K562 (cell line): ENCODE data around the gene TCF4. TPM values are rescaled to one million over a fixed set of nuclear protein-coding genes. Genes with fewer than 3 reads are reported as not detected.

Source experiments
- ATAC-seq: fragments of 200-7000 bp; cut with Tn5 transposase; 3 replicates; pipeline ENCODE4 v1.9.1; 2020; ENCODE audit warnings: moderate library complexity
- BruUV-seq: library from RNA; stranded (reverse); fragments of 400-500 nt; replicated peaks from 2 replicates; lab custom pipeline; 2021; lab: Mats Ljungman, UMichigan
- CTCF ChIA-PET: fragments of 300-600 bp; formaldehyde crosslinking; extraction: SDS; loops from one replicate; lab custom pipeline; 2021; ENCODE audit warnings: low intra/inter-chr PET ratio; lab: Yijun Ruan, JAX
- POLR2A ChIA-PET: fragments of 300-600, 350-650 bp; sonication (Branson Sonifier 250); formaldehyde crosslinking; extraction: SDS; loops from one replicate; lab custom pipeline; 2021; ENCODE audit warnings: antibody characterized with exemption, inconsistent platforms; lab: Yijun Ruan, JAX
- DNase-seq, 4 experiments: peaks; one replicate each; pipeline versions ENCODE4 v3.0.0 to v3.0.0-alpha.2; 2011 to 2018; ENCODE audit warnings: low spot score in 3 of 4, mixed read lengths in 3 of 4; ENCODE audit errors: extremely low read depth in 1 of 4
- FAIRE-seq: peaks from 2 replicates; lab custom pipeline; 2011; peaks lifted over from hg19 to GRCh38; lab: Jason Lieb, UNC
- H2AFZ ChIP-seq: 2 replicates; pipeline ENCODE4 v1.6.0; 2011; ENCODE audit warnings: low read depth, low read length, control low read depth, inconsistent platforms
- H3K27ac ChIP-seq: fragments of 200-600 bp; 3 replicates; pipeline ENCODE4 v1.8.0; 2011; ENCODE audit warnings: low read depth, mild to moderate bottlenecking, control low read depth, inconsistent platforms, low read length, moderate library complexity, mixed read lengths; ENCODE audit errors: extremely low read depth
- H3K27me3 ChIP-seq, 2 experiments: fragments of 300-600 bp in 1 of 2; 2 replicates in 1 of 2; 3 replicates in 1 of 2; pipeline versions ENCODE4 v1.6.0 to v1.8.0; 2011; ENCODE audit warnings: inconsistent platforms in 2 of 2, low read length in 2 of 2, mild to moderate bottlenecking in 1 of 2, mixed read lengths in 1 of 2, moderate library complexity in 1 of 2; ENCODE audit not compliant: control insufficient read depth in 2 of 2, insufficient read depth in 2 of 2
- H3K36me3 ChIP-seq: fragments of 300-600 bp; 3 replicates; pipeline ENCODE4 v1.8.0; 2011; ENCODE audit warnings: mild to moderate bottlenecking, low read length, inconsistent platforms; ENCODE audit not compliant: control insufficient read depth, insufficient read depth
- H3K4me1 ChIP-seq, 2 experiments: fragments of 200-600 bp in 1 of 2; replicated peaks in 1 of 2; 2 replicates in 1 of 2; 3 replicates in 1 of 2; pipeline versions ENCODE4 v1.5.1 to v1.8.0; 2011; ENCODE audit warnings: inconsistent platforms in 2 of 2, low read length in 2 of 2, mild to moderate bottlenecking in 1 of 2, mixed read lengths in 1 of 2, moderate library complexity in 1 of 2; ENCODE audit not compliant: control insufficient read depth in 2 of 2, insufficient read depth in 2 of 2
- H3K4me2 ChIP-seq: 2 replicates; pipeline ENCODE4 v1.6.1; 2011; ENCODE audit warnings: low read length, control low read depth, inconsistent platforms, mixed read lengths; ENCODE audit not compliant: insufficient read depth
- H3K4me3 ChIP-seq: fragments of 200-600 bp; sonication (generic), shearing (Covaris generic); 2 replicates; pipeline ENCODE4 v1.5.1; 2016; ENCODE audit warnings: control low read depth, inconsistent platforms
- H3K79me2 ChIP-seq: fragments of 200-600 bp; 3 replicates; pipeline ENCODE4 v1.8.0; 2011; ENCODE audit warnings: low read length, inconsistent platforms; ENCODE audit not compliant: control insufficient read depth, insufficient read depth
- H3K9ac ChIP-seq, 2 experiments: 2 replicates each; pipeline versions ENCODE4 v1.6.0 to v1.6.1; 2011; ENCODE audit warnings: low read depth in 2 of 2, low read length in 2 of 2, control low read depth in 1 of 2, inconsistent platforms in 1 of 2, mild to moderate bottlenecking in 1 of 2, mixed read lengths in 1 of 2; ENCODE audit not compliant: insufficient read depth in 1 of 2
- H3K9me1 ChIP-seq: one replicate; pipeline ENCODE4 v1.6.0; 2011; ENCODE audit warnings: inconsistent platforms, mild to moderate bottlenecking, low read length, moderate library complexity; ENCODE audit not compliant: control insufficient read depth, insufficient read depth
- H3K9me3 ChIP-seq: replicated peaks from 2 replicates; pipeline ENCODE4 v1.5.1; 2011; ENCODE audit warnings: low read depth, low read length, inconsistent platforms; ENCODE audit not compliant: control insufficient read depth, insufficient read depth
- H4K20me1 ChIP-seq: replicated peaks from 2 replicates; pipeline ENCODE4 v1.6.1; 2011; ENCODE audit warnings: low read length, inconsistent platforms, mixed read lengths; ENCODE audit not compliant: control insufficient read depth, insufficient read depth
- EGR1 ChIP-seq: fragments of 450-650 bp; conservative IDR thresholded peaks from 2 replicates; pipeline ENCODE4 v1.6.1; 2017; ENCODE audit warnings: mild to moderate bottlenecking
- in situ Hi-C: fragments of 300-500 bp; cut with MboI; formaldehyde crosslinking; loops from 4 replicates; pipeline ENCODE4 v1.15.0; 2018; ENCODE audit warnings: inconsistent platforms, mixed read lengths
- intact Hi-C: fragments of 100-400 bp; cut with micrococcal nuclease; formaldehyde crosslinking; loops from 2 replicates; pipeline ENCODE4 v1.14.2; 2022
- polyA plus RNA-seq, 8 experiments: library from polyadenylated mRNA; depleted of rRNA in 4 of 8; stranded (reverse) in 5 of 8; unstranded in 3 of 8; fragments of >200 nt; fragmentation: Nextera tagmentation in 2 of 8; fragmentation: Illumina TruSeq in 1 of 8; extraction: Ambion mirVana in 2 of 8; extraction: Trizol in 1 of 8; gene quantifications; 2 replicates each; pipeline versions ENCODE4 v1.2.1 to v1.2.3, GENCODE V29; 2011 to 2014; ENCODE audit warnings: inconsistent platforms in 1 of 8, missing spikeins in 1 of 8
- total RNA-seq, 7 experiments: library from RNA; depleted of rRNA in 6 of 7; stranded (reverse); fragments of >200 nt in 6 of 7; fragmentation: Illumina TruSeq in 2 of 7; extraction: Trizol in 2 of 7; gene quantifications; 2 replicates each; pipeline versions ENCODE4 v1.2.1 to v1.2.3, GENCODE V29; 2011 to 2021; ENCODE audit warnings: low replicate concordance in 1 of 7
- TF ChIP-seq, protein P1 (sequence below): fragments of 200-800 bp; sonication (Bioruptor generic); IDR thresholded peaks from 2 replicates; pipeline ENCODE4 v1.6.1; 2016; ENCODE audit warnings: missing genetic modification characterization, missing compliant biosample characterization

The TCF4 gene
- total and polyA plus RNA-seq, 9 of the 15 experiments (the other 6 are each of a cell fraction or from before 2014, with no cell fraction given) = 4.8 to 24.7 (median 15.2) TPM

DNA sequence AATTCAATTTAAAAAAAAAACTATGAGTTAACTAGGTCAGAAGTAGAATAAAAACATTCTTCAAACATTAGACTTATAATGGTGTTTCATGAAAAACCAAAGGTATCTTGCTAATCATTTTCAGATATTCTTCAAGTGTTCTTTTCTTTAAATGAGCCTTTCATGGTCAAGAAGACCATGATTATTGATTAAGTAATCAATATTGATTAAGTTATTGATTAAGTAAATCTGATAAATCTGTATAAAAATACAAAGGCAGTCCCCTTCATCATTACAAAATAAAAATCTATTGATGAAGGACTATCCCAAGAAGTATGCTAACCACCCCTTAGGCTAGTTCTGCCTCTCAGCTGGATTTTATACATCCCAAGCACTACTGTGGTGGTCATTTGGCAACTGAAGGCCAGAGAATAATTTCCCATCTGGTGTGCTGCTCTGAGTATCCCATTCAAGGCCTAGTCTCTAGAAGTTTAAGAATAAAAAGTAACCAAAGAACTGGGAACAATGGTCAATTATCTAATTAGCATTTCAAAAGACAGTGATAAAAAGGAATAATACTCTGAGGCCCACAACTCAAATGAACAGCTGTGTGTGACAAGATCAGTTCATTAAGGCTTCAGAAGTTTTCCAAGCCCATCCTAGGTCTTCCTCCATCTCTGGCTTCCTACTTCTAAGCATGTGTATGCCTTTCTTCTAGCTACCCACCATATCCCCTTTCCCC, 63.5 kb downstream of the TCF4 start:
- Histone ChIP-seq H3K4me2 (no peak overlapping the region), H3K4me3 (no peak overlapping the region), H3K9ac (no peak overlapping the region), H3K4me1 (no peaks in the 10 kb centered on the region), H3K79me2 (no peaks in the 10 kb centered on the region; the same call in 2 of the 3 replicates), H3K27ac (no peak overlapping the region), H4K20me1 (no peaks in the 10 kb centered on the region), H3K27me3 (no peaks in the 10 kb centered on the region), H3K9me1 (no peaks in the 10 kb centered on the region), H3K9me3 (no peaks in the 10 kb centered on the region), H3K36me3 (no peaks in the 10 kb centered on the region)
- in situ Hi-C loops (no loop called here), intact Hi-C loops (loop anchor here (5.0 kb wide), 2 partner anchors 63 to 107 kb away; partner anchors contain the start of gene TCF4)
- no peak for DNase-seq
- ATAC-seq = no peak
- no peak for FAIRE-seq
- BruUV-seq = no TSS peak
- CTCF ChIA-PET = no interaction called here
- TF ChIP-seq EGR1 = no peak
- TF ChIP-seq, protein P1, sequence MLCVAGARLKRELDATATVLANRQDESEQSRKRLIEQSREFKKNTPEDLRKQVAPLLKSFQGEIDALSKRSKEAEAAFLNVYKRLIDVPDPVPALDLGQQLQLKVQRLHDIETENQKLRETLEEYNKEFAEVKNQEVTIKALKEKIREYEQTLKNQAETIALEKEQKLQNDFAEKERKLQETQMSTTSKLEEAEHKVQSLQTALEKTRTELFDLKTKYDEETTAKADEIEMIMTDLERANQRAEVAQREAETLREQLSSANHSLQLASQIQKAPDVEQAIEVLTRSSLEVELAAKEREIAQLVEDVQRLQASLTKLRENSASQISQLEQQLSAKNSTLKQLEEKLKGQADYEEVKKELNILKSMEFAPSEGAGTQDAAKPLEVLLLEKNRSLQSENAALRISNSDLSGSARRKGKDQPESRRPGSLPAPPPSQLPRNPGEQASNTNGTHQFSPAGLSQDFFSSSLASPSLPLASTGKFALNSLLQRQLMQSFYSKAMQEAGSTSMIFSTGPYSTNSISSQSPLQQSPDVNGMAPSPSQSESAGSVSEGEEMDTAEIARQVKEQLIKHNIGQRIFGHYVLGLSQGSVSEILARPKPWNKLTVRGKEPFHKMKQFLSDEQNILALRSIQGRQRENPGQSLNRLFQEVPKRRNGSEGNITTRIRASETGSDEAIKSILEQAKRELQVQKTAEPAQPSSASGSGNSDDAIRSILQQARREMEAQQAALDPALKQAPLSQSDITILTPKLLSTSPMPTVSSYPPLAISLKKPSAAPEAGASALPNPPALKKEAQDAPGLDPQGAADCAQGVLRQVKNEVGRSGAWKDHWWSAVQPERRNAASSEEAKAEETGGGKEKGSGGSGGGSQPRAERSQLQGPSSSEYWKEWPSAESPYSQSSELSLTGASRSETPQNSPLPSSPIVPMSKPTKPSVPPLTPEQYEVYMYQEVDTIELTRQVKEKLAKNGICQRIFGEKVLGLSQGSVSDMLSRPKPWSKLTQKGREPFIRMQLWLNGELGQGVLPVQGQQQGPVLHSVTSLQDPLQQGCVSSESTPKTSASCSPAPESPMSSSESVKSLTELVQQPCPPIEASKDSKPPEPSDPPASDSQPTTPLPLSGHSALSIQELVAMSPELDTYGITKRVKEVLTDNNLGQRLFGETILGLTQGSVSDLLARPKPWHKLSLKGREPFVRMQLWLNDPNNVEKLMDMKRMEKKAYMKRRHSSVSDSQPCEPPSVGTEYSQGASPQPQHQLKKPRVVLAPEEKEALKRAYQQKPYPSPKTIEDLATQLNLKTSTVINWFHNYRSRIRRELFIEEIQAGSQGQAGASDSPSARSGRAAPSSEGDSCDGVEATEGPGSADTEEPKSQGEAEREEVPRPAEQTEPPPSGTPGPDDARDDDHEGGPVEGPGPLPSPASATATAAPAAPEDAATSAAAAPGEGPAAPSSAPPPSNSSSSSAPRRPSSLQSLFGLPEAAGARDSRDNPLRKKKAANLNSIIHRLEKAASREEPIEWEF (CRISPR knock-in tag) = peak; percentile 99
- TF ChIP-seq, all 486 proteins: peak for 1
- H2AFZ ChIP-seq = no peak overlapping the region
- POLR2A ChIA-PET = no interaction called here
